ENCODE results near the gene PRRC2B. TPM values are rescaled to one million over a fixed set of nuclear protein-coding genes. Genes with fewer than 3 reads are reported as not detected.

The PRRC2B gene
- total RNA-seq, 1 experiment from 2014 or later = 200 TPM

- TF ChIP-seq SIN3A (IDR thresholded peaks at IDR 0.05; ENCODE audit: borderline replicate concordance, insufficient read depth, low read depth, low read length) (no peak), CTCF (IDR thresholded peaks at IDR 0.05) (no peak), TCF7L2 (IDR thresholded peaks at IDR 0.05; ENCODE audit: low read depth, low read length) (no peak), POLR2AphosphoS5 (IDR thresholded peaks at IDR 0.05; ENCODE audit: low read depth, low read length) (no peak), REST (IDR thresholded peaks at IDR 0.05; ENCODE audit: insufficient read depth in 1 of 2, low read depth in 2 of 2, low read length in 1 of 2) (no peak)
- no peaks in the 10 kb centered on the region for H3K9me3 ChIP-seq (ENCODE audit: control insufficient read depth, insufficient read depth, low read depth, low read length)
- in situ Hi-C loops (cut with HindIII; ENCODE audit: low pct_unique_long_range_greater_than_20kb, low sequenced_read_pairs) = no loop called here
- ChIA-PET POLR2A (no interaction called here), CTCF (no interaction called here)
- no peak for ATAC-seq
- no peaks in the 10 kb centered on the region for H3K4me1 ChIP-seq (ENCODE audit: control insufficient read depth, insufficient read depth, low read length)
- H3K36me3 ChIP-seq (ENCODE audit: control insufficient read depth, insufficient read depth, low read length) = peaks cover 13% of the 10 kb centered on the region
- no peak overlapping the region for H3K27ac ChIP-seq (ENCODE audit: low read length)
- no peaks in the 10 kb centered on the region for H3K27me3 ChIP-seq (ENCODE audit: control insufficient read depth, insufficient read depth, low read length)
- intact Hi-C loops (cut with micrococcal nuclease; ENCODE audit: unreplicated experiment) = no loop called here
- DNase-seq (ENCODE audit: low read depth, low spot score) = no peak
- no peak overlapping the region for H3K4me3 ChIP-seq (ENCODE audit: low read depth in 2 of 2, low read length in 2 of 2)
- no TSS peak for BruUV-seq (replicated peaks)
These were observed 63.9 kb downstream of the PRRC2B start for GRCh38 chr9:131457746-131458145.

- ATAC-seq (no peak), DNase-seq (ENCODE audit: low read depth, low spot score) (no peak)
- ChIA-PET CTCF (no interaction called here), POLR2A (no interaction called here)
- in situ Hi-C loops (cut with HindIII; ENCODE audit: low pct_unique_long_range_greater_than_20kb, low sequenced_read_pairs) = no loop called here
- H3K4me1 ChIP-seq (ENCODE audit: control insufficient read depth, insufficient read depth, low read length) = no peaks in the 10 kb centered on the region
- TF ChIP-seq SIN3A (IDR thresholded peaks at IDR 0.05; ENCODE audit: borderline replicate concordance, insufficient read depth, low read depth, low read length) (no peak), POLR2AphosphoS5 (IDR thresholded peaks at IDR 0.05; ENCODE audit: low read depth, low read length) (no peak), CTCF (IDR thresholded peaks at IDR 0.05) (no peak), TCF7L2 (IDR thresholded peaks at IDR 0.05; ENCODE audit: low read depth, low read length) (no peak), REST (IDR thresholded peaks at IDR 0.05; ENCODE audit: insufficient read depth in 1 of 2, low read depth in 2 of 2, low read length in 1 of 2) (no peak)
- no peak overlapping the region for H3K4me3 ChIP-seq (ENCODE audit: low read depth in 2 of 2, low read length in 2 of 2)
- H3K9me3 ChIP-seq (ENCODE audit: control insufficient read depth, insufficient read depth, low read depth, low read length) = no peaks in the 10 kb centered on the region
- intact Hi-C loops (cut with micrococcal nuclease; ENCODE audit: unreplicated experiment) = no loop called here
- H3K27me3 ChIP-seq (ENCODE audit: control insufficient read depth, insufficient read depth, low read length) = no peaks in the 10 kb centered on the region
- peaks cover 13% of the 10 kb centered on the region for H3K36me3 ChIP-seq (ENCODE audit: control insufficient read depth, insufficient read depth, low read length)
- H3K27ac ChIP-seq (ENCODE audit: low read length) = no peak overlapping the region
- BruUV-seq (replicated peaks) = no TSS peak
These were observed 65.2 kb downstream of the PRRC2B start for GRCh38 chr9:131459056-131459455.

Measured in Panc1 (cell line).